Heart left ventricle (tissue), 16 donors: ENCODE data around the gene MTM1. TPM values are rescaled to one million over a fixed set of nuclear protein-coding genes. Genes with fewer than 3 reads are reported as not detected.

Source experiments
- ATAC-seq, 4 donors: fragments of 200-7000 bp; cut with Tn5 transposase; one replicate each; pipeline ENCODE4 v1.9.1; 2020 to 2022; ENCODE audit warnings: moderate library complexity in 4 of 4, mild to moderate bottlenecking in 3 of 4, moderate number of reproducible peaks in 1 of 4
- DNase-seq, 5 donors: peaks; one replicate each; pipeline ENCODE4 v3.0.0-alpha.2; 2020
- H3K27ac ChIP-seq, 12 donors: fragments of 200-600 bp; sonication (generic) in 4 of 12; one replicate each; pipeline versions ENCODE4 v1.5.0 to v1.8.0; 2016 to 2022; ENCODE audit warnings: mild to moderate bottlenecking in 2 of 12
- H3K27me3 ChIP-seq, 9 donors: fragments of 200-600 bp; sonication (generic) in 2 of 9; one replicate each; pipeline versions ENCODE4 v1.5.1 to v1.8.0; 2016 to 2022; ENCODE audit warnings: mild to moderate bottlenecking in 3 of 9
- H3K36me3 ChIP-seq, 9 donors: fragments of 200-600 bp; sonication (generic) in 2 of 9; one replicate each; pipeline versions ENCODE4 v1.5.0 to v1.8.0; 2018 to 2022; ENCODE audit warnings: mild to moderate bottlenecking in 2 of 9
- H3K4me1 ChIP-seq, 12 donors: fragments of 200-600 bp; sonication (generic) in 4 of 12; one replicate each; pipeline versions ENCODE4 v1.5.0 to v1.8.0; 2016 to 2022; ENCODE audit warnings: mild to moderate bottlenecking in 3 of 12
- H3K4me3 ChIP-seq, 12 donors: fragments of 200-600 bp; sonication (generic) in 4 of 12; one replicate each; pipeline versions ENCODE4 v1.5.0 to v1.8.0; 2017 to 2022; ENCODE audit warnings: mild to moderate bottlenecking in 9 of 12, moderate library complexity in 4 of 12
- H3K9me3 ChIP-seq, 12 donors: fragments of 200-600 bp; sonication (generic) in 4 of 12; one replicate each; pipeline versions ENCODE4 v1.5.0 to v1.8.0; 2016 to 2022; ENCODE audit warnings: mild to moderate bottlenecking in 1 of 12
- POLR2A ChIP-seq, 2 donors: fragments of 450-650 bp; IDR thresholded peaks; one replicate each; pipeline ENCODE4 v1.6.1; 2017; ENCODE audit warnings: antibody characterized with exemption in 2 of 2, mild to moderate bottlenecking in 2 of 2, moderate library complexity in 2 of 2
- WGBS, 4 donors: extraction: QIAGEN DNeasy Blood & Tissue Kit in 2 of 4; methylation state at CpG; one replicate each; pipeline versions ENCODE4 v1.1.5 to v1.1.7; 2013 to 2018; 5-methylcytosine and 5-hydroxymethylcytosine counted together
- intact Hi-C, 10 donors: fragments of 100-400 bp; cut with DNase I; formaldehyde crosslinking; loops; one replicate each; pipeline versions ENCODE4 v1.11.1 to v1.14.2; 2022
- polyA plus RNA-seq, 2 donors: library from polyadenylated mRNA; stranded (reverse); fragments of 200-250 nt; gene quantifications; one replicate each; pipeline ENCODE4 v1.2.3, GENCODE V29; 2013
- total RNA-seq, 9 donors: library from RNA; depleted of rRNA in 2 of 9; stranded (reverse); fragments of >200 nt in 2 of 9; fragmentation: NEBNext Ultra II Directional in 3 of 9; extraction: Animal tissue kit (Norgen Biotek cat#: 25700) in 3 of 9; gene quantifications; one replicate each; pipeline versions ENCODE4 v1.1.0 to v1.2.4, GENCODE V29; 2016 to 2023
- TF ChIP-seq, protein P1 (sequence below), 12 donors: fragments of 200-600 bp; sonication (generic) in 4 of 12; IDR thresholded peaks; one replicate each; pipeline versions ENCODE4 v1.5.0 to v1.8.0; 2018 to 2022; ENCODE audit warnings: antibody characterized with exemption in 12 of 12, mild to moderate bottlenecking in 5 of 12
- donor health status: ischemic (EF 13 %, LVEDD 7.1; RV severe dilation, severe dysfunction).
- donor health status: healthy with polysubstance abuse.
- donor health status: DM: no; HTN: yes; CAD: no.
- donor health status: DM: no; HTN: no; CAD: no.
- donor health status: ischemic (EF 25% LVEDD 6.9; RV normal size, moderate dysfunction).
- donor health status: ischemic (EF 25% LVEDD 5.7; RV mildly dilated, moderate dysfunction).
- donor health status: healthy.
- donor health status: DM: yes; HTN: yes; CAD: no.
- donor health status: ischemic (EF 35%, LVEDD 5.7; RV mildly dilated, moderate dysfunction).
- donor health status: nonischemic (EF 11% LVEDD 7.7; RV severe dilation, severe dysfunction).
- donor health status: DM: yes; HTN: yes; CAD: no.
- donor health status: PGD.
- donor health status: ischemic (EF 29% LVEDD 5.4; RV normal size, mild dysfunction).
- donor health status: nonischemic (EF 23%, LVEDD 6.1; RV moderate dilation, normal function).

The MTM1 gene
- total and polyA plus RNA-seq, 11 donors = 2.2 to 18.9 (median 10.1) TPM

DNA sequence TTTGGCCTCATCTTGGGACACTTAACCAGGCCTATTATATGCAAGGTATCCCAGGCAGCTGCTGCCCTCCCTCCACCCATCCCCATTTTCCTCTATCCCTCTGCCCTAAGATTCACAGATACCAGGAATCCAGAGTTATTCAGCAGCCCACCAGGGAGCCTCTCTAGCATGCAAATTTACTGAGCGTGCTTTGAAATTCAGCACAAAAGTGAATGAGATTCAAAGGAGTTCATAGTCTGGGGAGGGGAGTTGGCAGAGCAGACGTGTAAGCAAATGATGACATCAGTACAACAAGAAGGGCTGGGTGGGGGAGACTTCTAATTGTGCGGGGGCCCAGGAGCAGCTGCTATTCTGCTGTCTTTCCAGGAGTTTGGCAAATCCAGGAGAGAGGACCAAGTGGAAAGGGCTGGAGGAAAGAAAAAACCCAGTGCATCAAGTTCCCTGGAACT, 1.7 kb upstream of the MTM1 start:
- H3K9me3 ChIP-seq = no peaks in the 10 kb centered on the region
- no peak for ATAC-seq
- no peak overlapping the region for H3K27ac ChIP-seq
- H3K27me3 ChIP-seq = no peaks in the 10 kb centered on the region
- intact Hi-C loops = loop anchor here in 1 of 10 donors (10.0 kb wide), 1 partner anchor 62 kb away; no protein-coding TSS in a partner anchor
- H3K36me3 ChIP-seq = no peaks in the 10 kb centered on the region
- no peak for TF ChIP-seq POLR2A (IDR thresholded peaks at IDR 0.05)
- TF ChIP-seq, protein P1, sequence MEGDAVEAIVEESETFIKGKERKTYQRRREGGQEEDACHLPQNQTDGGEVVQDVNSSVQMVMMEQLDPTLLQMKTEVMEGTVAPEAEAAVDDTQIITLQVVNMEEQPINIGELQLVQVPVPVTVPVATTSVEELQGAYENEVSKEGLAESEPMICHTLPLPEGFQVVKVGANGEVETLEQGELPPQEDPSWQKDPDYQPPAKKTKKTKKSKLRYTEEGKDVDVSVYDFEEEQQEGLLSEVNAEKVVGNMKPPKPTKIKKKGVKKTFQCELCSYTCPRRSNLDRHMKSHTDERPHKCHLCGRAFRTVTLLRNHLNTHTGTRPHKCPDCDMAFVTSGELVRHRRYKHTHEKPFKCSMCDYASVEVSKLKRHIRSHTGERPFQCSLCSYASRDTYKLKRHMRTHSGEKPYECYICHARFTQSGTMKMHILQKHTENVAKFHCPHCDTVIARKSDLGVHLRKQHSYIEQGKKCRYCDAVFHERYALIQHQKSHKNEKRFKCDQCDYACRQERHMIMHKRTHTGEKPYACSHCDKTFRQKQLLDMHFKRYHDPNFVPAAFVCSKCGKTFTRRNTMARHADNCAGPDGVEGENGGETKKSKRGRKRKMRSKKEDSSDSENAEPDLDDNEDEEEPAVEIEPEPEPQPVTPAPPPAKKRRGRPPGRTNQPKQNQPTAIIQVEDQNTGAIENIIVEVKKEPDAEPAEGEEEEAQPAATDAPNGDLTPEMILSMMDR (IDR thresholded peaks at IDR 0.05) = no peak
- peaks cover 0 to 26% (median 7%) of the 10 kb centered on the region in 12 donors for H3K4me1 ChIP-seq
- 48 to 68% (median 58%) methylated on average over 3 of the region's 3 CpGs for WGBS, 4 donors
- DNase-seq = no peak
- no peak overlapping the region for H3K4me3 ChIP-seq

DNA sequence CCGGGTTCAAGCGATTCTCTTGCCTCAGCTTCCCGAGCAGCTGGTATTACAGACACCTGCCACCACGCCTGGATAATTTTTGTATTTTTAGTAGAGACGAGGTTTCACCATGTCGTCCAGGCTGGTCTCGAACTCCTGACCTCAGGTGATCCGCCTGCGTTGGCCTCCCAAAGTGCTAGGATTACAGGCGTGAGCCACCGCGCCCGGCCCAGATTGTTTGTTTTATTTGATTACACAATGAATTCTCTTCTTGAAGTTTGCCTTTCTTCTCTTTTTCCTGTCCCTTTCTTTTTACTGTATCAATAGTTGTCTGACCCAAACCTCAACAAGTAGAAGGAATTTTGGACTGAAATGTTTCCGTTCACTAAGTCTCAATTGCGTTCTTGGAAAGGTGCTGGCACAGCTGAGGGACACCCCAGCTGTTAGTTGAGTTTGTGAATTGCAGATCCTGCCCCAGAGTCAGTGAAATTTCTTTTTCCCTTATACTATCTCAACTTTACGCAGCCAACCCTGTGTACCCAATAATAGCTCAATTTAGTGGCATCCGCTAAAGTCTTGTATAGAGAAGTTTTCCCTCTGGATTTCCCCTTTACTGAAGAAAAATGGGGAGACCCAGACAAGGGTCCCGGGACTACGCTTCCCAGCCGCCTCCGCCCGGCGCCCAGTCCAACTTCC, 639 bp upstream of the MTM1 start:
- no peaks in the 10 kb centered on the region for H3K9me3 ChIP-seq
- H3K27me3 ChIP-seq = no peaks in the 10 kb centered on the region
- TF ChIP-seq POLR2A (IDR thresholded peaks at IDR 0.05) = no peak
- TF ChIP-seq, protein P1 (IDR thresholded peaks at IDR 0.05) = no peak
- H3K36me3 ChIP-seq = no peaks in the 10 kb centered on the region
- ATAC-seq = no peak
- DNase-seq = no peak
- peaks cover 0 to 37% (median 15%) of the 10 kb centered on the region in 12 donors for H3K4me1 ChIP-seq
- peak overlapping the region in 8 of 12 donors; percentile 8 to 86 (median 36) for H3K4me3 ChIP-seq
- WGBS, 4 donors = 59 to 69% (median 64%) methylated on average over 23 of the region's 23 CpGs
- peak overlapping the region in 3 of 12 donors; percentile 32 to 57 (median 46) for H3K27ac ChIP-seq
- intact Hi-C loops = loop anchor here in 1 of 10 donors (10.0 kb wide), 1 partner anchor 63 kb away; no protein-coding TSS in a partner anchor

DNA sequence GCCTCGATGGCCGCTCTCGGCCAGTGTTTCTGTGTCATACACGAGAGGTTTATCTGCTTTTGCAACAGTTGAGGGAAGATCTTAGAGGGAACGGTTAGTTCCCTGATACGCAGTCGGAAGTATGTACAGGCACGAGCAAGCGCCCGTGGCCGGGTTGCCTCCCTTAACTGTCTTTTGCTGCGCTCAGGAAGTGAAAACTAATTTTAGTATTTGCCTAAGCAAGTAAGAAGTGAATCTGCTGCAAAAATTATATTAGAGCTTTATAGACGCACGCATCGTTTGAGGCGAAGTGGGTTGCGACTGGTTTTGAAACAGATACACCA, 695 bp downstream of the MTM1 start:
- WGBS, 4 donors = 8 to 38% (median 21%) methylated on average over 17 of the region's 17 CpGs
- Histone ChIP-seq H3K36me3 (no peaks in the 10 kb centered on the region), H3K9me3 (no peaks in the 10 kb centered on the region), H3K27me3 (no peaks in the 10 kb centered on the region), H3K4me3 (peak overlapping the region; percentile 61 to 97 (median 75)), H3K4me1 (peaks cover 0 to 46% (median 15%) of the 10 kb centered on the region in 12 donors), H3K27ac (peak overlapping the region; percentile 67 to 88 (median 84))
- TF ChIP-seq, protein P1 (IDR thresholded peaks at IDR 0.05) = no peak
- TF ChIP-seq POLR2A (IDR thresholded peaks at IDR 0.05) = no peak
- DNase-seq (peak in 2 of 5 donors; percentile 21 to 25), ATAC-seq (peak in 2 of 4 donors; percentile 33 to 35)
- intact Hi-C loops = loop anchor here in 1 of 10 donors (10.0 kb wide), 1 partner anchor 64 kb away; no protein-coding TSS in a partner anchor

DNA sequence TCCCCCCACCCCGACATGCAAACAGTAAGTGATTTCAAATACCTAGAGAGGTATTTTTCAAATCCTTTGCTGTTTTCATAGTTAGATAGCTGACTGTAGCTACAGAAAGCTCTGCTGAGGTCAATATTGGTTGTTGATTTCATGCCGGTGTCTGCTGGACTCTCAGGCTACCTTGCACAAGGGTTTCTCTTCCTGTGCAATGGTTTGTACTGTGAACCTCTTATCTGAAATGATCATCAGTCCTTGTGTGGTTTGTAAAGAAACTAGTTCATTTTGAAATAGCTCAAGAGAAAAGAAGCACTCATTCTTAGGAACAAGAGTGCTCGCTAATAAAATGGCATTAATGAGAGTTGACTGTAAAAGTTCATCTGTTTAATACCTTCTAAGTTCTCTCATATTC, 2.1 kb downstream of the MTM1 start:
- ATAC-seq (no peak), DNase-seq (no peak)
- H3K4me3 ChIP-seq = peak overlapping the region in 1 of 12 donors; percentile 73
- TF ChIP-seq, protein P1 (IDR thresholded peaks at IDR 0.05) = no peak
- no peak for TF ChIP-seq POLR2A (IDR thresholded peaks at IDR 0.05)
- peak overlapping the region in 1 of 12 donors; percentile 87 for H3K27ac ChIP-seq
- H3K36me3 ChIP-seq = no peaks in the 10 kb centered on the region
- 63 to 78% (median 74%) methylated on average over 3 of the region's 3 CpGs for WGBS, 4 donors
- peaks cover 0 to 51% (median 15%) of the 10 kb centered on the region in 12 donors for H3K4me1 ChIP-seq
- no peaks in the 10 kb centered on the region for H3K27me3 ChIP-seq
- no peaks in the 10 kb centered on the region for H3K9me3 ChIP-seq
- intact Hi-C loops = loop anchor here in 5 of 10 donors (5.0 to 10.0 kb wide), 4 partner anchors 66 to 616 kb away; partner anchors contain the start of gene MAMLD1 (in 1 of the 5)
